Measurements from ENCODE around the gene OR5H2.

OR5H2 gene

GRCh38 chr3:98291332-98291957, 9.1 kb downstream of the OR5H2 start:
- DNase-seq (ENCODE audit: low read depth in 2 of 2) = no peak
- TF ChIP-seq CTCF (IDR thresholded peaks at IDR 0.05; ENCODE audit: low read depth, low read length) = no peak
- H3K4me3 ChIP-seq (replicated peaks in 1 of 2; ENCODE audit: low read depth in 2 of 2, low read length in 2 of 2) = no peak overlapping the region

GRCh38 chr3:98322101-98322500, 39.8 kb downstream of the OR5H2 start:
- no peak for TF ChIP-seq CTCF (IDR thresholded peaks at IDR 0.05; ENCODE audit: low read depth, low read length)
- DNase-seq (ENCODE audit: low read depth in 2 of 2) = no peak

DNA sequence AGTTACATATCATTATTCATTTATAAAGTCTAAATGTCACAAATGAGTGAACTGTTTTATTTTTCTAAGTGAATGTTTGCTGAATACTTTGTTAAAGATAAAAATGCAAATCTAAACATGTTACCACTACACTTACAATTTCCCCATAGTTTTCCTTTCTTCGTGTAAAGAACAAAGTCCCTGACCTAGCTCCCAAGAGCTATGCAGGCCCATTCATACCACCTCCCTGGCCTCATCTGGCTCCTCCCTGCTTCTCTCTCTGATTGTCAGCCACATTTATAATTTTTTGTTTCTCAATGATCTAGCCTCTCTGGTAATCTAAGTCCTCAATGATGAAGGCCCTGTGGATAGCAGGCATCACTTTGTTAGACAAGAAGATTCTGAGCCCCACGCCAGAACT, 40.4 kb downstream of the OR5H2 start:
- H3K4me3 ChIP-seq (replicated peaks in 1 of 2; ENCODE audit: low read depth in 2 of 2, low read length in 2 of 2) = no peak overlapping the region
- no peak for DNase-seq (ENCODE audit: low read depth in 2 of 2)
- no peak for TF ChIP-seq CTCF (IDR thresholded peaks at IDR 0.05; ENCODE audit: low read depth, low read length)

More at GRCh38 chr3:98322101-98322500, 39.8 kb downstream of the OR5H2 start:
- no peak overlapping the region for H3K4me3 ChIP-seq (replicated peaks in 1 of 2; ENCODE audit: low read depth in 2 of 2, low read length in 2 of 2)

DNA sequence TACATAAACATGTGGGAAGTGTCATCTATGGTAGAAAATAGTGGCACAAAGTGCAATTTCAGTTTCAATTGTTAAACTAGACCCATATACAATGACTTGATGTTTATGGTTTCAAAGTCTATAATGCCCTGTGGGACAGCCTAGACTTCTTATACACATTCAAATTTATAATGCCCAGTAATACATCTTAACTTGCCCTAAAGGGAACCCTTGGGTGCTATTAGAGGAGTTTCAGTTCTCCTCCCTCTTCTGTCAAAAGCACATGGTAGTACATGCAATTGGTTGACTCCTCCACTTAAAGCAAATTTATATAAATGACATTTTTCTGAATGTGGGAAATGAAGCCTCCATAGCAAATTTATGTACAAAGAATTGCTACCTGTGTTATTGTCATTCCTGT, 41.1 kb downstream of the OR5H2 start:
- H3K4me3 ChIP-seq (replicated peaks in 1 of 2; ENCODE audit: low read depth in 2 of 2, low read length in 2 of 2) = no peak overlapping the region
- TF ChIP-seq CTCF (IDR thresholded peaks at IDR 0.05; ENCODE audit: low read depth, low read length) = no peak
- DNase-seq (ENCODE audit: low read depth in 2 of 2) = no peak

DNA sequence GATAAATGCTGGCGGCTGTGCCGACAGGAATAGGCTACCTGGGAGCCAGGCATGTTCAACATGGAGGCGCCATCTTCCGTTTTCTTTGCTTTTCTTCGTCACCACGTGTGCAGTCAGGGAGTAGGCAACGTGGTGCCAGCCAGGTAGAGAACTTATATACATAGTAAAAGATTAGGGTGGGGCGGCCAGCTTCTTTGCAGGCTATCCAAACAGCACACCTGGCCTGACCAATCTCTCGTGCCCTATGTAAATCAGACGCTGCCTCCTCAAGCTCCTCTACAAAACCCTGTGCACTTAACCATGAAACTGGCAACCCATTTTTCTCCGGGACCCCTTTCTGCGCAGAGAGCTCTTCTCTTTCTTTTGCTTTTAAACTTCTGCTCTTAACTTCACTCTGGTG, 42.8 kb downstream of the OR5H2 start:
- H3K4me3 ChIP-seq (replicated peaks in 1 of 2; ENCODE audit: low read depth in 2 of 2, low read length in 2 of 2) = no peak overlapping the region
- no peak for TF ChIP-seq CTCF (IDR thresholded peaks at IDR 0.05; ENCODE audit: low read depth, low read length)
- no peak for DNase-seq (ENCODE audit: low read depth in 2 of 2)

DNA sequence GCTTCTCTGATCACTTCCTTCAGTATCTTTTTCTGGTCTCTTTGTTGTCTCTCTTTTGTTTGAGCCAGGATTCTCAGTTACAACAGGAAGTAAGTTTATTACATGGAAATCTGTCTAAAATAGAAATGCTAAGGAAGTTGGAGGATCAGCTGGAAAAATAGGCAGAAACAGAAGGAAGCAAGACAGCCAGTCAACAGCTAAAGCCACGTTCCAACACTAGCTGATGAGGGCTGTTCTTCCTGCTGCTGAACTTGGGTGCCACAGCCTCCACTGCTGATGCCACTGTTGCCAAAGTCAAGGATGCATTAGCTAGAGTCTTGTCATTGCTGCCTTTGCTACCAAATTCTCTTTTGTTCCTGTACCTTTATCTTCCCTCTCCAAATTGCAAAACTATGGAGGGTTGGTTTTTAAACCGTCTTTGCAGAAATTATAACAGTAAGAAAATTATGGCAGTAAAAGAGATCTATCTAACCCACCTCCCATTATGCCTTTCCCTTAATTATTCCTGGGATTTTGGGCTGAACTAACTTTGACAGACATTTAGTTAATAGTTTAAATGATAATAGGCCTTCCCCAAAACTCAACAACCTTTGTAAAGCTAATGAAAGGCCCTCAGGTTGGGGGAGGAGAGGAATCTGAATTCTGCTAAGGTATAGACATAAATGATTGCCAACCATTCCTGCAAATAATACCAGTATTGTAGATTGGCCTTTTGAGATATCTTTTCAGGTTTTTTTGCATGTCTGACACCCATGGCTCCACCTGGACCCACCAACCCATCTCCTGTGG, 44.0 kb downstream of the OR5H2 start:
- DNase-seq (ENCODE audit: low read depth in 2 of 2) = no peak
- TF ChIP-seq CTCF (IDR thresholded peaks at IDR 0.05; ENCODE audit: low read depth, low read length) = no peak
- no peak overlapping the region for H3K4me3 ChIP-seq (replicated peaks in 1 of 2; ENCODE audit: low read depth in 2 of 2, low read length in 2 of 2)
